Panc1 (cell line): ENCODE measurements around the gene PRLH.

Experiments
- CTCF ChIP-seq: fragments of 450-650 bp; IDR thresholded peaks from 2 replicates; pipeline ENCODE4 v1.5.1; 2017; ENCODE audit warnings: mild to moderate bottlenecking
- REST ChIP-seq, 2 experiments: IDR thresholded peaks; 2 replicates each; pipeline ENCODE4 v1.6.1; 2011 to 2012; ENCODE audit warnings: low read depth in 2 of 2, control low read depth in 1 of 2, low read length in 1 of 2, mild to moderate bottlenecking in 1 of 2, moderate library complexity in 1 of 2; ENCODE audit not compliant: insufficient read depth in 1 of 2

GRCh38 chr2:237567276-237568029 lies 1.1 kb downstream of the PRLH start:
- TF ChIP-seq REST (IDR thresholded peaks at IDR 0.05; ENCODE audit: insufficient read depth in 1 of 2, low read depth in 2 of 2, low read length in 1 of 2) (no peak), CTCF (no peak)
